ENCODE data around the gene KCTD8.
"Not testable (repeated sequence)": the region's sequence is repeated elsewhere in the genome, so short reads cannot be mapped to it uniquely, and the experiment has no call there.

The KCTD8 gene

GRCh38 chr4:44221407-44221806 is 227.2 kb downstream of the KCTD8 start:
- no peak overlapping the region for H3K4me3 ChIP-seq (ENCODE audit: low read length)
- H3K9me3 ChIP-seq (ENCODE audit: control insufficient read depth, low read length) = no peaks in the 10 kb centered on the region
- H3K9ac ChIP-seq (ENCODE audit: low read length) = no peak overlapping the region
- no peak for DNase-seq (ENCODE audit: low read depth)
- no peaks in the 10 kb centered on the region for H3K4me1 ChIP-seq (ENCODE audit: control insufficient read depth, insufficient read depth, low read length)
- H3K36me3 ChIP-seq (ENCODE audit: control insufficient read depth, insufficient read depth, low read length, severe bottlenecking) = no peaks in the 10 kb centered on the region
- no peaks in the 10 kb centered on the region for H3K27me3 ChIP-seq (replicated peaks; ENCODE audit: control insufficient read depth, insufficient read depth, low read length)

DNA sequence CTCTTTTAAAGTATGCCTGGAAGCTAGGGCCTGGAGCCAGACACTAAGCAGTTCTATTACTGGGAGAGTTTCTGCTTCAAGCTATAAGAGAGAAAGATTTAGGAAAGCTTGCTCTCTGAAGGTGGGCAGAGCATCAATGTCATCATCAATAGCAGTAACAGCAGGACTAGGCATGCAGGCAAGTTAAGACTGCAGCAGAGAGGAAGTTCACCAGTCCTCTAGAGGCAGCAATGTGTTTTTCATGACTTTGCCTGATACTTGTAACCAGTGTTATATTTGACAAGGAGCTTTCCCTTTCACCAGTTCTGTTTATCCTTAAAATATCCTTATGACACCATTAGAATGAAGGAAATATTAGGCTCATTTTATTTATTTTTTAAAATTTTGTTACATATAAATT is 237.9 kb downstream of the KCTD8 start:
- Histone ChIP-seq H3K36me3 (ENCODE audit: control insufficient read depth, insufficient read depth, low read length, severe bottlenecking) (no peaks in the 10 kb centered on the region), H3K27me3 (replicated peaks; ENCODE audit: control insufficient read depth, insufficient read depth, low read length) (no peaks in the 10 kb centered on the region), H3K4me1 (ENCODE audit: control insufficient read depth, insufficient read depth, low read length) (no peaks in the 10 kb centered on the region), H3K4me3 (ENCODE audit: low read length) (no peak overlapping the region), H3K9ac (ENCODE audit: low read length) (no peak overlapping the region), H3K9me3 (ENCODE audit: control insufficient read depth, low read length) (no peaks in the 10 kb centered on the region)
- DNase-seq (ENCODE audit: low read depth) = no peak

GRCh38 chr4:44196796-44197195 is 251.8 kb downstream of the KCTD8 start:
- Histone ChIP-seq H3K9me3 (ENCODE audit: control insufficient read depth, low read length) (no peaks in the 10 kb centered on the region), H3K27me3 (replicated peaks; ENCODE audit: control insufficient read depth, insufficient read depth, low read length) (no peaks in the 10 kb centered on the region), H3K4me3 (ENCODE audit: low read length) (no peak overlapping the region), H3K9ac (ENCODE audit: low read length) (no peak overlapping the region), H3K36me3 (ENCODE audit: control insufficient read depth, insufficient read depth, low read length, severe bottlenecking) (no peaks in the 10 kb centered on the region), H3K4me1 (ENCODE audit: control insufficient read depth, insufficient read depth, low read length) (no peaks in the 10 kb centered on the region)
- DNase-seq (ENCODE audit: low read depth) = no peak

DNA sequence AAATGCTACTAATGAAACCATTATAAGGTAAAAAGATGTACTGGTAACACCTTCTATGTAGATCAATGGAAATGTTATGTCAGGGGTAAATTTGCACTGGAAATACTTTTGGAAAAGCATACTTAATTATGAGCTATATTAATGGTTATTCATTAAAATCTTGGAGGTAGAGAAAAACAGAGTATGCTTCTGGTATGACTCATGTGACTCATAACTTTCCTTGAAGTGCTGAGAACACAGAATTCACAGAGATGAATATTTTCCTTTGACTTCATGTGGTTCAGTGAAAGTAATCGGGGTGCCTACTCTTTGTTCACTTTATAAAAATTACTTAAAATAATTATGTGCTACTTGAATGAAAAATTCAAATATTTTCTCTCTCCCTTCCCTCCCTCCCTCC is 254.2 kb downstream of the KCTD8 start:
- Histone ChIP-seq H3K36me3 (ENCODE audit: control insufficient read depth, insufficient read depth, low read length, severe bottlenecking) (no peaks in the 10 kb centered on the region), H3K9me3 (ENCODE audit: control insufficient read depth, low read length) (no peaks in the 10 kb centered on the region), H3K4me3 (ENCODE audit: low read length) (no peak overlapping the region), H3K9ac (ENCODE audit: low read length) (no peak overlapping the region), H3K27me3 (replicated peaks; ENCODE audit: control insufficient read depth, insufficient read depth, low read length) (no peaks in the 10 kb centered on the region), H3K4me1 (ENCODE audit: control insufficient read depth, insufficient read depth, low read length) (no peaks in the 10 kb centered on the region)
- no peak for DNase-seq (ENCODE audit: low read depth)

GRCh38 chr4:44186850-44187246 is 261.8 kb downstream of the KCTD8 start:
- Histone ChIP-seq H3K9me3 (ENCODE audit: control insufficient read depth, low read length) (no peaks in the 10 kb centered on the region), H3K9ac (ENCODE audit: low read length) (no peak overlapping the region), H3K4me1 (ENCODE audit: control insufficient read depth, insufficient read depth, low read length) (no peaks in the 10 kb centered on the region), H3K4me3 (ENCODE audit: low read length) (no peak overlapping the region), H3K27me3 (replicated peaks; ENCODE audit: control insufficient read depth, insufficient read depth, low read length) (no peaks in the 10 kb centered on the region), H3K36me3 (ENCODE audit: control insufficient read depth, insufficient read depth, low read length, severe bottlenecking) (no peaks in the 10 kb centered on the region)
- no peak for DNase-seq (ENCODE audit: low read depth)

- Histone ChIP-seq H3K36me3 (ENCODE audit: control insufficient read depth, insufficient read depth, low read length, severe bottlenecking) (no peaks in the 10 kb centered on the region), H3K9ac (ENCODE audit: low read length) (no peak overlapping the region), H3K9me3 (ENCODE audit: control insufficient read depth, low read length) (no peaks in the 10 kb centered on the region), H3K4me1 (ENCODE audit: control insufficient read depth, insufficient read depth, low read length) (no peaks in the 10 kb centered on the region), H3K4me3 (ENCODE audit: low read length) (no peak overlapping the region), H3K27me3 (replicated peaks; ENCODE audit: control insufficient read depth, insufficient read depth, low read length) (no peaks in the 10 kb centered on the region)
- DNase-seq (ENCODE audit: low read depth) = no peak
Observed at GRCh38 chr4:44186096-44186849, 262.3 kb downstream of the KCTD8 start.

- H3K4me3 ChIP-seq (ENCODE audit: low read length); H3K9me3 ChIP-seq (ENCODE audit: control insufficient read depth, low read length); H3K9ac ChIP-seq (ENCODE audit: low read length); H3K4me1 ChIP-seq (ENCODE audit: control insufficient read depth, insufficient read depth, low read length); H3K27me3 ChIP-seq (replicated peaks; ENCODE audit: control insufficient read depth, insufficient read depth, low read length); H3K36me3 ChIP-seq (ENCODE audit: control insufficient read depth, insufficient read depth, low read length, severe bottlenecking); DNase-seq (ENCODE audit: low read depth): not testable (repeated sequence)
Observed at GRCh38 chr4:44181491-44182349, 266.9 kb downstream of the KCTD8 start.

DNA sequence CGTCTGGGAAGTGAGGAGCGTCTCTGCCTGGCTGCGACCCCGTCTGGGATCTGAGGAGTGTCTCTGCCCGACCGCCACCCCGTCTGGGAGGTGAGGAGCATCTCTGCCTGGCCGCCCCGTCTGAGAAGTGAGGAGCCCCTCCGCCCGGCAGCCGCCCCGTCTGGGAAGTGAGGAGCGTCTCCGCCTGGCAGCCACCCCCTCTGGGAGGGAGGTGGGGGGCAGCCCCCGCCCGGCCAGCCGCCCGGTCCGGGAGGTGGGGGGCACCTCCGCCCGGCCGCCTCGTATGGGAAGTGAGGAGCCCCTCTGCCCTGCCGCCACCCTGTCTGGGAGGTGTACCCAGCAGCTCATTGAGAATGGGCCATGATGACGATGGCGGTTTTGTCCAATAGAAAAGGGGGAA is 280.8 kb downstream of the KCTD8 start:
- H3K9me3 ChIP-seq (ENCODE audit: control insufficient read depth, low read length); H3K36me3 ChIP-seq (ENCODE audit: control insufficient read depth, insufficient read depth, low read length, severe bottlenecking); H3K4me3 ChIP-seq (ENCODE audit: low read length); H3K27me3 ChIP-seq (replicated peaks; ENCODE audit: control insufficient read depth, insufficient read depth, low read length); H3K4me1 ChIP-seq (ENCODE audit: control insufficient read depth, insufficient read depth, low read length); H3K9ac ChIP-seq (ENCODE audit: low read length); DNase-seq (ENCODE audit: low read depth): not testable (repeated sequence)

GRCh38 chr4:44165938-44166337 is 282.7 kb downstream of the KCTD8 start:
- H3K27me3 ChIP-seq (replicated peaks; ENCODE audit: control insufficient read depth, insufficient read depth, low read length) = no peaks in the 10 kb centered on the region
- no peaks in the 10 kb centered on the region for H3K4me1 ChIP-seq (ENCODE audit: control insufficient read depth, insufficient read depth, low read length)
- H3K36me3 ChIP-seq (ENCODE audit: control insufficient read depth, insufficient read depth, low read length, severe bottlenecking) = no peaks in the 10 kb centered on the region
- H3K4me3 ChIP-seq (ENCODE audit: low read length) = no peak overlapping the region
- no peaks in the 10 kb centered on the region for H3K9me3 ChIP-seq (ENCODE audit: control insufficient read depth, low read length)
- no peak for DNase-seq (ENCODE audit: low read depth)
- H3K9ac ChIP-seq (ENCODE audit: low read length) = no peak overlapping the region

- DNase-seq (ENCODE audit: low read depth) = no peak
- no peaks in the 10 kb centered on the region for H3K9me3 ChIP-seq (ENCODE audit: control insufficient read depth, low read length)
- H3K9ac ChIP-seq (ENCODE audit: low read length) = no peak overlapping the region
- peaks cover 2% of the 10 kb centered on the region for H3K4me1 ChIP-seq (ENCODE audit: control insufficient read depth, insufficient read depth, low read length)
- no peak overlapping the region for H3K4me3 ChIP-seq (ENCODE audit: low read length)
- no peaks in the 10 kb centered on the region for H3K36me3 ChIP-seq (ENCODE audit: control insufficient read depth, insufficient read depth, low read length, severe bottlenecking)
- no peaks in the 10 kb centered on the region for H3K27me3 ChIP-seq (replicated peaks; ENCODE audit: control insufficient read depth, insufficient read depth, low read length)
Observed at GRCh38 chr4:44162538-44163270, 285.9 kb downstream of the KCTD8 start.

DNA sequence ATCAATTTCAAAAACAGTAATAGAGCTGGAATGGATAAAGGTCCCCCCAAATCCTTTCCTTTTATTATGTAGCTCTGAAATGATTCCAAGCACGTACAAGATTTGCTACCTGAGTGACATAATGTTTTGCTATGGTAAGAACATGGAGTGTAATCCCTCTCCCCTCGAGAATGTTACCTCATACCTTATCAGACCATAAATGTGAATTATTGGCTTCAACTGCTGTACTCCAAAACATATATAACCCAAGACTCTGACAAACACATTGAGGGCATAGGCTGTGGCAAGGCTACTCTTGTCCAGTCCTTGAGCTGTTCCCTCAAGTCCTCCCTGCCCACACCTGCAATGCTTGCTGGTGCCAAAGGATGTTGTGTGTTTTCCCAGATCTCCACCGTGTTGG is 286.9 kb downstream of the KCTD8 start:
- Histone ChIP-seq H3K27me3 (replicated peaks; ENCODE audit: control insufficient read depth, insufficient read depth, low read length) (no peaks in the 10 kb centered on the region), H3K9me3 (ENCODE audit: control insufficient read depth, low read length) (no peaks in the 10 kb centered on the region), H3K36me3 (ENCODE audit: control insufficient read depth, insufficient read depth, low read length, severe bottlenecking) (no peaks in the 10 kb centered on the region), H3K9ac (ENCODE audit: low read length) (no peak overlapping the region), H3K4me1 (ENCODE audit: control insufficient read depth, insufficient read depth, low read length) (peaks cover 4% of the 10 kb centered on the region), H3K4me3 (ENCODE audit: low read length) (no peak overlapping the region)
- no peak for DNase-seq (ENCODE audit: low read depth)
